CD4-positive, alpha-beta T cell treated with Interleukin-2 at 100 ng/mL for 4 hours (primary cell): Measurements from ENCODE around the gene RFX2.
"Not testable (repeated sequence)": the region's sequence is repeated elsewhere in the genome, so short reads cannot be mapped to it uniquely, and the experiment has no call there.

Source experiments
- DNase-seq: peaks from one replicate; pipeline ENCODE4 v3.0.0-alpha.2; 2020; ENCODE audit warnings: low spot score

The RFX2 gene

DNA sequence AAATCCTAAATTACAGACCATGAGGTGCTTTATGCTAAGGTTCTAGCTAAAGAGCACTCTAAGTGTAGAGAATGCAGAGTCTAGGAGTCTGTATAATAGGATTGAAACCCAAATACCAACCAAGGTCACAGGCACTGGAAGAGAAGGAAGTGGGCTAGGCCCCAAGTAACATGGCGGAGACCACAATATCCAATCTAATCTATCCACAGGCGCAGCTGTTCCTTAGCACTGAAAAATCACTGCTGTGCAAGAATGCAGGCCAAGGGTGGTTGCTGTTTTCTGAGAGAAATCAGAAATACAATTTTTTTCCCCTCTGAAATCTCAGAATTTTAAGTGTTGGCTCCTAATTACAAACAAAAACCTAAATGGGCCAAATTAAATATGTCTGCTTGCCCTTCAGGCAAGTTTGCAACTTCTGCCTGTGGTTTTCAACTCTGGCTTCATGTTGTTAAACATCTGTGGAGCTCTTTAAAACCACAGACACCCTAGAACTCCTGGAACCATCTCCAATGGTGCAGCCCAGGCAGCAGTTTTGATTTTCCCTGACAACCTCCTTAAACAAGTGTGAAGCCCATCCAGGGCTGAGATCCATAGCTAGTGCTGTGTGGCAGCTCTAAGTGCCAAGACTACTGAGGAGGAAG lies 138.5 kb downstream of the RFX2 start:
- no peak for DNase-seq

DNA sequence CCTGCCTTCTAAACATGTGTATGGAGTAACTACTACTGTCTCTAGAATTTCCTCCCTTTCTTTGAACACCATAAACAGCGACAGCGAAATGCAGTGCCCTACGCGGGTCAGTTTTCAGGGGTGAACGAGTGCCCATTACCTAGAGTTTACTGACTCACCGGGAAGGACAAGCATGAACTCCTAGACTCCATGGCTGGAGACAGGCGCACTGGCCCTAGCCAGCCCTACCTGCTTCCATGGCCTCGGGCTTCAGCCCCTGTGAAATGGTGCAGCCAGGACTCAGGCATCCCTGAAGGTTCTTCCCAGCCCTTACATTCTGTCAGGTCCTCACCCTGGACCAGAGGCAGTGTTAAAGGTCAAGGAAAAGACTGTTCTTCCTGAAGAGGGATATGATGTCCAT lies 140.8 kb downstream of the RFX2 start:
- DNase-seq: no peak

DNA sequence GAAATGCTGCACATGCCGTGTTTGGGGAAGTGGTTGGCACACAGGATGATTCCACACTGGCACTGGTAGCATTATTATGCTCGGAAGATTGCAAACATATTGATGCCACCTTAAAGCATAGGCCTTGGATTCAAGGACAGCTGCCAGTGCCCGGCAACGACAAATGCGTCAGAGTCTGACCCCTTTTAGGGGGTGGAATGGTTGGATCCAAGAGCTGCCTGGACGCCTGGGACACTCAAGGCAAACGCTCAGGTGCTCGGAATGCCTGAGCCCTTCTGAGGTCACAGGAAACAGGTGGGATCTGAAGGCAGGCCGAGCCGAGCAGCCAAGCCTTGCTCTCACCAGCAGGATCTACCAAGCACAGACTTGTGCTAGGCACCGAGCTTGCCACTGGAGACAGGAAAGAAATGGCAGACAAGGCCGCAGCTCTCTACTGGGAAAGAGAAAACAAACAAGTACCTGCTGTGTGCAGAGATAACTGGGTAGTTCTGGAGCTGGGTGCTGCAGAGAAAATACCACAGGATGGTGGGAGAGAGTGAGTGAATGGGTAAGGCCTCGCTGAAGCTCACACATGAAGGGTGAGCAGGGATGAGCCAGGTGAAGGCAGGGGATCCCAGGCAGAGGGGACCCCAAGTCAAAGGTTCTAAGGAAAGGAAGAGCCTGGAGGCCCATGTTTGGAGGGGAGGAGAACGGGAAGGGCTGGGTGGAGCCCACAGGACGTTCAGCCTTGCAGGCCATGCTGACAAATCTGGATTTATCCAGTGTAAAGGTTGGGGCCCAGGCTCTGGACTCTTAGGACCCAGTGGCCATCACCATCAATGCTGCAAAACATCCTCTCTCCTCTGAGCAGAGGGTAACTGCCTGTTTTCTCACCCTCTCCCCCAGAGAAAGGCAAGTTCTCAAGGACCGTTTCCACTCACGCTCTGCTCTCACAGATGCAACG lies 141.6 kb downstream of the RFX2 start:
- DNase-seq: no peak

DNA sequence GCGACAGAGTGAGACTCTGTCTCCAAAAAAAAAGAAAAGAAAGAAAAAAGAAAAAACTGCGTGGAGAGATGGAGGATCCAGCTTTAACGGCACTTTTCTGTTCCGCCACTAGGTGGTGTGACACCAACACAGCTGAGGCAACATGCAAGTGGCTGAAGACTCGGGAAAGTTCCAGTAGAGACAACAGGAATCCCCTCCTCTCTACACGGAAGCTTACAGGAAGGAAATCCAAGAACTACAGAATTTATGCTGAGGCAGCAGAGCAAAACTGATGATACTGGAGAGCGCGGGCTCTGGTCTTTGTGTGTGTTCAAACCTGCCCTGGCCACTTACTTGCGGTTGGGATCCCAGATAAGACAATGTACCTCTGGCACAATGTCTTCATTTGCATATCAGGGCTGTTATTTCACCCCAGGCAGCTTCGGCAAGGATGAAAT lies 142.3 kb downstream of the RFX2 start:
- peak; percentile 71 for DNase-seq

DNA sequence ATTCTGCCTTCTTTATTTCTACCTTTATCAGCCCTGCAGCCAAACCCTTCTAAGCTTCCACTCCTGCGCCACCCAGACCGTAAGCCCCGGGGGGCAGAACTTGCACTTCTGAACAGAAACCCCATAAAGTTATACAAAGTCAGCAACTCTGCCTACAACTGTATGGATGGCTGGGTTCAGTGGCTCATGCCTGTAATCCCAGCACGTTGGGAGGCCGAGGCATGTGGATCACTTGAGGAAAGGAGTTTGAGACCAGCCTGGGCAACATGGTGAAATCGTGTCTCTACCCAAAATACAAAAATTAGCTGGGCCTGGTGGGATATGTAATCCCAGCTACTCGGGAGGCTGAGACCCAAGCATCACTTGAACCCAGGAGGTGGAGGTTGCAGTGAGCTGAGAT lies 142.7 kb downstream of the RFX2 start:
- DNase-seq: no peak

DNA sequence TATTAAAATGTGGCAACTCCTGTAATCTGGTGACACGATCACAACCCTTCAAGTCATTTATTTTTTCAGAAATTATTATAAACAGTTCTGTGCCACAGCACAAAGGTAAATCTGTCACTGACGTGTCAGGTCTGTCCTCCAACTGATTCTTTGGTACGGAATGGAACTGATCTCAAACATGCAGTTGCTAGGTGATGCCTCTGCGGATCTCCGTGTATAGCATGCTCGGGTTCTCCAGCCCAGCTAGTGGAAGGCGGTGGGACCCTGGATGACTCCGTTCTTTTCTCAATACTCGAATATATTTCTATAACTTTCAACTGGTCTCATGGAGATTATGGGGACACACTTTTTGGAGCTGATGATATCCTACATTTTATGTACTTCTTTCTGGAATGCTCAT lies 143.4 kb downstream of the RFX2 start:
- DNase-seq: no peak

DNA sequence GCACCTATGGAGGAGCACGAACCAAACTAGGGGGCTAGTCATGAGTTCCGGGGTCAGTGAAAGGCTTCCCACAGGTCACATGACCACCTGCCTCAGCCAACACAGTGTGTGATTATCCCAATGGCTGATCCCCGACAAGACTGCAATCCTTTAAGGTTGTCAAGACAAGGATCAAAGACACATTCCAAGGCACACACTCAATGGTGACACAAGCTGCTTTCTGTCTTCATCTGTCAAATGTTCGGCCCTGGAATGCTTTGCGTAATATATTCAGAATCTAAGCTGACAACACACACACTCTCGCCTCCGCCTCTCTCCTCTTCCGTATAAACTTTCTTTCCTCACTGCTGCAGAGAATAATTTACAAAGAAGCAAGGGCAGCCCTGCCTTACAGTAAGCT lies 144.1 kb downstream of the RFX2 start:
- DNase-seq: no peak

DNA sequence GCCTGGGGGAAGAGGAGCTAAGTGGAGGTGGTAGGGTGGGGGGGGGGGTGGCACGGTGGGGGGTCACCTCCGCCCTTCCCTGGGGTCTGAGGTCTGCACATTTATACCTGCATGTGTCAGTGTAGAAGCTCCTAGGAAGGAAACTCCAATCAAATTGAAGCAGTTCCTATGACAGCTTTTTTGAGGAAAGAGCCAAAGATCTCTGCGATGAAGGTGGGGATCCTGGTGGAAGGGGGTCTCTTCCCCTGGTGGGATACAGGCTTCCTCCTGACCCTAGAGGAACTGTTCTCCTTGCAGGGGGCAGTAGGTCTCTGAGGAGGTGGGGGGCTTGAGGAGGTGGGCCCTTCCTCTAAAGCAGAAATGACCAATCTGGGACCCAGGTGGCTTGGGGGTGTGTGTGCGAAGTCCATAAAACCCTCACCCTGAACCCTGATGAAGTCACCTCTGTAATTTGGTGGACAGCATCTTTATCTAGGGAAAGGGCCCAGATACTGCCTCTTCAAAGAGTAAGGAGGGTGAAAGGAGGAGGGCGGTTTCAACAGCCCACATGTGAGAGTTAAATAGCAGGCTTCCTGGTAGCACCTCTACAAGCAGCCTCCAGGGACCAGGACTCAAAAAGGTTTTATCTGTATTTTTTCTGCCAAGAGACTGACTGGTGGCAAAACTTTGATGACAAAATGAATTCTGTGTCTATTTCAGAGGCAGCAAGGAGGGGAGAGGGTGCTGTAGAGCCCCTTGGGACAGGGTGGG lies 145.3 kb downstream of the RFX2 start:
- no peak for DNase-seq

DNA sequence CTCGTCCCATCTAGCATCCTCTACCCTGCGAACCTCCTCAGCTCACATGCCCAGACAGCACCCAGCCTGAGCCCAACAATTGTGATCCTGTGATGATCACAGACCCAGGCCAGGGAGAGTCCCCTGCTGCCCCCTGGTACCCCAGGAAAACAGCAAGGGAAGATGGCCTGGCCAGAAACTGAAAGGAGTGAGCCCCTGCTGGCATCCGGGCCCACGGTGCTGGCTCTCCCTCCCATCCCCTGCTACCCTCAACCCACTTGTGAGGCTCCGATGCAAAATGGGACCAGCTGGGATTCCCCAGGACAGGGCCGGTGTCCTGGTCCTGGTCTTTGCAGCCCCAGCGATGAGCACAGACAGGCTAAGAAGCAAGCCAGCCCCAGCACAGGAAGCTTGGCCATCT lies 146.4 kb downstream of the RFX2 start:
- no peak for DNase-seq

DNA sequence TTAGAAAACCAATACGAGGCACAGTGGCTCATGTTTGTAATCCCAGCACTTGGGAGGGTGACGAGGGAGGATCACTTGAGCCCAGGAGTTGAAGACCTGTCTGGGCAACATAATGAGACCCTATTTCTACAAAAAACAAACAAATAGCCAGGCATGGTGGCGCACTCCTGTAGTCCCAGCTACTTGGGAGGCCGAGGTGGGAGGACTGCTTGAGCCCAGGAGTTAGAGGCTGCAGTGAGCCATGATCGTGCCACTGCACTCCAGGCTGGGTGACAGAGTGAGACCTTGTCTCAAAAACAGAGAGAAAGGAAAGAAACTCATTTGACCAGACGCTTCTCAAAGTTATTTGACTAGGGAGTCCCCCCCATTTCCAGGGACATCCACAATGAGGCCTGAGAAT lies 147.0 kb downstream of the RFX2 start:
- not testable (repeated sequence) for DNase-seq

DNA sequence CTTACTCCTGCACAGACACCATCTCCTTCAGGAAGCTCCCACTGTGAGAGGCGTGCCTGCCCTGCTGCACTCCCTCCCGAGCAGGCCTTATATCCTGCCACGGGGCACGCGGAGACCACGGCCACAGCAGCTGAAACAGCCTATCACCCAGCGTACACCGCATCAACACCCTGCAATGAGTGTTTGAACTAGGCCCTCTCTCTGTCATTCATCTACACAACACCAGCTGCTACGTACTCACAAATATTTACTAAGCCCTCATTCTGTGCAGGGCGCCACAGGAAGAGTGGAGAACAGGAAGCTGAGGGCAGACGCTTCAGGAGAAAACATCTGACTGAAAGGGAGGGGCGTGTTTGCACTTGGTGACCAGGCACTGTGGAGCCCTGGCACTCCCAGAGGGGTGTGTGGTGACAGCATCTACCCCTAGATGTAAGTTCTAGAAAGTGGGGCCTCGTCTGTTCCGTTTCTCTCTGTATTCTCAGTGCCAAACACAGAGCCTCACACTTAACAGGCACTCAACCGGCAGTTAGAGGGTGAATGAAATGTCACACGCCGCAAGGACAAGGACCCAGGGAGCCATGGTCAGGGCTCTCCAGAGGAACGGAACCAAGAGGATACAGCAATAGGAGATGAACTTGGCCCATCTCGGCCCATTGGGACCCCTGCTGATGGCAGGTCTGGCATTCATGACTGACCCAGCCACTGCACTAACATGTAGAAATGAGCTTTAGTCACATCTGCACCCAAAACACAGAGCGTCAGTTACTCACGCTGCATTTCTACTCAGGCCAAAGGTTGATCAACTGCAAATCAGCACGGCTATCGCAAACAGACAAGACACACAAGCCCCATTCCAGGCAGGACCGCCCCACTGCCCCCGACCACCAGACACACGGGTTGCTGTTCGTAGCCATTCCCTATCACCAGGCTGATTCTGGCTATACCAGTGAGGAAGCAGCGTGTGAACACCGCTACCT lies 148.0 kb downstream of the RFX2 start:
- peak; percentile 90 for DNase-seq

DNA sequence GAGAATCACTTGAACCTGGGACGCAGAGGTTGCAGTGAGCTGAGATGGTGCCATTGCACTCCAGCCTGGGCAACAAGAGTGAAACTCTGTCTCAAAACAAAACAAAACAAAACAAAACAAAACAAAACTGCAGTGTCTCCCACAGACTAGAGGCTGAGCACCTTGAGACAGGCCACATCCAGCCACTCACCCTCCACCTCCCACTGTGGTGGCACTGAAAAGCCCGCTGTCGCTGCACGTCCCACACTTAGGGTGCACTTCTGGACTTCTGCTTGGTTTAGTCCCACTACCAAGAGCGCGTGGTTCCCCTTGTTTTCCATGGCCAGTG lies 148.7 kb downstream of the RFX2 start:
- peak; percentile 24 for DNase-seq

DNA sequence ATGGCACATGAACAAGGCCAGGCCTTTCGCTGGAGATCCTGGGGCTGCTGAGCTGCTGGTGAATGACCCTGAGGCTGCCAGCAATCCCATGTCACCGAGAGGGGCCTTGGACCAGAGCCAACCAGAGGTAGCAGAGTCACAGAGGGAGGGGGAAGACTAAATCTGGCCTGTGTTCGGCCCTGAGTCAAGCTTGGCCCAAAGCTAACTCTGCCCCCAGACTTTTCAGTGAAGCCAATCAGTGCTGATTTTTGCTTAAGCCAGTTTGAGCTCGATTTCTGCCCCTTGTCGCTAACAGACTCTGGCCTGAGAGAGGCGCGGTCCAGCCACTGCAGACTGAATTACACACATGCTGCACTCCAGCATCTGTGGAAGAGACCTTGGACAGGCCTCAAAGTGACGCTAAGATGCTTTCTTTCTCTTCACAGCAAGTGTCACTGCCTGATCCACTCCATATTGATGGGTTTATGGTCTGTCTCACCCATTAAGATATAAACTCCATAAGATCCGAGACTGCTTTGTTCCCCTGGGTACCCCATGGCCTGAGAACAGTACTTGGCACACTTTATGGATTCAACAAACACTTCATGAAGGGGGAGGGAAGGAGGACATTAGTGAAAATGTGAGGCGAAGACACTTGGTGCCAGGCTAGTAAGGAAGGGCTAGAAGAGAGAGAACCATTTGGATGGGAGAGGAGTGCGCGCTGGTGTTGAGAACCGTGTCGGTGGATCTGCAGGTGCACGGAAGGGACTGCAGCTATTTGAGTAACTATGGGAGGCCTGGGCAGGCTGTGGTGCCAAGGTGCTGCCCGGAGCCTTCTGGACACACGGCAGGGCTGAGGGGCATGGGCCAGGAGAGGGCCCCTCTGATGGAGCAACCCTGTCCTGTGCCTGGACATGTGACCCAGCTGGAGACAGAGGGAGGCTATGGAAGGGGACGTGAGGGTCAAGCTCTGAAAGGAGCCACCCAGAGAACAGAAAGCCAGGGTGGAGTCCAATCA lies 150.0 kb downstream of the RFX2 start:
- no peak for DNase-seq

DNA sequence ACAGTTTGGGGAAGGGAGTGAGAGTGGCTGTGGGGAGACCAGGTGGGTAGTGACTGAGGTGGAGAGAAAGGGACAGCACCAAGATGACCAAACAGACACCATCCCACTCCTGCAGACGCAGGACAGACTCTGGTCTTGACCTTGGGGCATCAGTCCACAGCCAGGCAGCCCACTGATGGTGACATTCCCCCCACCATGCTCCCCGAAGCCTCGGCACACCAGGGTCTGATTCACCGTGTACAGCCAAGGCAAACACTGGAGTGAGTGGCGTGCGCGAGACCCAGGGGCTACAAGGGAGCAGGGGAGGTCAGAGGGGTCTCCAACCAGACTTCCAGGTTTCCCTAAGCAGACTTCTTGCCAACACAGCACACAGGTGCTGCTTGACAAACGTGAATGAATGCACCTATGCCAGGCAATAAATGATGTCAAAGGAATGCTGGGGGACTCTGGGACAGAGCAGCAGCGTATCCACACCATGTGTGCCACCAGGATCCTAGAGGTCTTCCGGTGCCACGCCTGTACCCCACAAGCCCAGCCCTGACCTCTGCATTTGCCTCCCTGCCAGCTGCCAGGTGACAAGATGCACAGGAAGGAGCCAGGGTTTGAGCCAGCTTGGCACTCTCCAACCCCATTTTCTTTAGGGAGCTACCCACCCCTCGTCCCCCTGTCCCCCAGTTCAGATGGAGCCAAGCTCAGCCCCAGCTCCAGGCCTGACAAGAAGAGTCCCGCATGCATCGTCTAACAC lies 150.9 kb downstream of the RFX2 start:
- DNase-seq: no peak

DNA sequence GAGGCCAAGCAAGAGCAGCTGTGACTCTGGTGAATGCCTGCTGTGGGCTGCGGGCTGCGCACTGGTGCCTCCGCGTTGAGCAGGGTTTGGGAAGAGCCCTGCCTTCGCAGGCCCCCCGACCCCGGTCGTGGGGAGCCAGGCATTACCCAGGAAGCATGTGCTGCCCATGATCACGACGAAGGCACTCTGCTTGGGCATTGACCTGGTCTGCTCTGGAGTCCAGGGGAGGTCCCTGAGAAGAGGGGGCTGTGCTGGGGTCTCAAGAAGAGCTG lies 151.5 kb downstream of the RFX2 start:
- no peak for DNase-seq

DNA sequence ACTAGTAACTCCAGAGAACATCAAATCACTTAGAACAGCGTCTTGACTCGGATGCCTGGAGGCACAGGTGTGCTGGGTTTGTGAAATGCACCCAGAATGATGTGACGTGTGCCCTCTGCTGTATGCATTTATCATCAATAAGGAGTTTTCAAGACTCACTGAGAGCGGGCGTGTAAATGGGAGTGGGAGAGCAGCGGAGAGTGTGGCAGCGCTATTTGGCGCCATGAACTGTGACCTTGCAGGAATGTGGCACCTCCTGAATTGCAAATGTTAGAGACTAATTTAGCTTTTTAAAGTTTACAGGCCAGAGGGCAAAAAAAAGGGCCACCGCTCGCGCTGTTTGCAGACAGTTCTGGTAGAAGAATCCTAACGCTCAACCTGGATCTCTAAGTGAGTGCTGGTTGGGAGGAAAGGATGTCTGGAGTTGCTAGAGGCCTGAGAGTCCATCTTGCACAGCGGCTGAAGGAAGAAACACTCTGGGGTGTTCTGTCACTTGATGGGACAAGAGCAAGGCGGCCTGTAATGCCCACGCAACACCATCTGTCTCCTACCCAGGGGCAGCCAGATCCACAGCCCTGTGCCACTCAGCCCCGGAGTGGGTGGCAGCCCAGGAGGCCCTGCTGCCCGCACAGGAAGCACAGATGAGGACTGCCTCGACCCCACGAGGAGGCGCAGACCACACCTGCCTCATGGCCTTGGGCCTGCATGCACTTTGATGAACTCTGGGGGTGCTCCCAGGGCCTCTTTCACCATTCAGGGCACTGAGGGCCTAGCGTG lies 152.0 kb downstream of the RFX2 start:
- DNase-seq: no peak

DNA sequence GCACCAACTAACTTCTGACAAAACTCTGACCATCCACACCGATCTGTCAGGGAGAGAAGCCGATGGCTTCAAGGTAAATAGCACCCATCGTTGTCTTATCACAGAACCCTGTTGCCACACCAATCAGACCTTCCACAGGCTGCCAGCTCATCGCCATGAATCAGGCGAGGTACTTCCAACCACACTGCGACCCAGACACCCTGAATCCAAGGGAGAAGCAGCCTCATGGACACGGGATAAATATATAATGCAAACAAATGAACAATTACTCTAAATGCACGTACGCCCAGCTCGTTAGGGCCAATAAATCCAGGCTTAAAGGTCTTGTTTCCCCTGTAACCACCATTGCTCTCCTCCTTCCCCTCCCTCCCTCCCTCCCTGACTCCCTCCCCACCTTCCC lies 153.1 kb downstream of the RFX2 start:
- DNase-seq: no peak

DNA sequence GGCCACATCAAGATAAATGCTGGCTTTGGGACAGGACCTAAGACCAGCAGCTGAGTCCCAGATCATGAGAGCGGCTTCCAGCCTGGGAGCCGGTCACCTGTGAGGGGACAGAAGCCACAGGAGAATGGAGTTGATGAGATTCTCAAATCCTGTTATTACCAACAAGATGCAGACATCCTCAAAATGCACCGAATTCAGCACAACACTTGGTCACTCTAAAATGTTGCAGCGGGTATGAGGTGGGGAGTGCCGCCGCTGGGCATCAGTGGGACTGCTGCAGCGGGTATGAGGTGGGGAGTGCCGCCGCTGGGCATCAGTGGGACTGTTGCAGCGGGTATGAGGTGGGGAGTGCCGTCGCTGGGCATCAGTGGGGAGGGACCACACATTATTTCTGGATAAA lies 153.6 kb downstream of the RFX2 start:
- no peak for DNase-seq

DNA sequence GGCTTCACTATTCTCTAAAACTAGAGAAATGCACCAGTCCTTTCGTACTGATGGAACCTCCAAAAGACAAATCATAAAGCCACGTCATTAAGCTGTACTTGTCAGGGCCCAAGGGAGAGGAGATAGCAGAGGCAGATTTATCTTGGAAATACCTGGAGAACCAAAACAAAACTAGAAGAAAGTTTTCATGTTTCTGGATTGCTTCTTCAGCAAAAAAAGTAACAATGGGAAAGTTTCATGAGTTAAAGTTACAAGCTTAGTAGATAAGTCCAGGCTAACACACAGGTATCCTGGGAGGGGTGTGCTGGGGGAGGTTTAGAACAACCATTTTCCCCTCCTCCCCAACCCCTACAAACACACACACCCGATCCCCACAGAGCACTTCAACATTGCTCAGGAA lies 154.0 kb downstream of the RFX2 start:
- DNase-seq: no peak
